ENCODE data around the gene PPA2. TPM values are rescaled to one million over a fixed set of nuclear protein-coding genes. Genes with fewer than 3 reads are reported as not detected.

Gene PPA2
- total RNA-seq, 1 experiment from 2014 or later = 74.5 TPM

DNA sequence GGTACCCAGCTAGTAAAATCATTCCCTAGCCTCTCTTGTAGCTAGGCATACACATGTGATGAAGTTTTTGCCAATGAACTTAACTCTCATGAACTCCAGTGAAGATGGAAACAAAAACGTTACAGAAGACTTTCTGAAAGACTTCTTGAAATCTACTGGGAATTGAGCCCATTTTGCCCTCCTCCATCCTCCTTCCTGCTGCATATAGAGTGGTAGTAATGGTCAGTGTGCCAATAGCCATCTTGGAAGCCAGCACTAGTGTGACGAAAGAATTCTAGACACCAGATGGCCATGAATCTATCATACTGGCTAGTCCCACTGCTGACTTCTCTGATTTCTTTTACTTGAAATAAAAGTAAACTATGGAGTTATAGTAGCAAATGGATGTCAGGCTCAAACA, 30.9 kb upstream of the PPA2 start:
- H3K4me3 ChIP-seq = no peak overlapping the region
- no peak overlapping the region for H3K4me2 ChIP-seq
- H3K27me3 ChIP-seq (ENCODE audit: insufficient read depth, low read depth) = no peaks in the 10 kb centered on the region
- no peak overlapping the region for H2AFZ ChIP-seq
- no peaks in the 10 kb centered on the region for H3K36me3 ChIP-seq (ENCODE audit: low read depth)
- POLR2A ChIA-PET (ENCODE audit: unreplicated experiment) = no interaction called here
- CTCF ChIA-PET = no interaction called here
- no peaks in the 10 kb centered on the region for H3K4me1 ChIP-seq (replicated peaks; ENCODE audit: insufficient read depth)
- BruUV-seq (replicated peaks) = no TSS peak
- intact Hi-C loops (cut with micrococcal nuclease; ENCODE audit: unreplicated experiment) = no loop called here
- DNase-seq = no peak
- H3K79me2 ChIP-seq (ENCODE audit: low read depth) = no peaks in the 10 kb centered on the region
- no peaks in the 10 kb centered on the region for H3K9me2 ChIP-seq (ENCODE audit: insufficient read depth)
- no peaks in the 10 kb centered on the region for H4K20me1 ChIP-seq (ENCODE audit: insufficient read depth)
- H3K27ac ChIP-seq = no peak overlapping the region
- H3K9me3 ChIP-seq (ENCODE audit: insufficient read depth, low read depth) = no peaks in the 10 kb centered on the region
- no peak for TF ChIP-seq EZH2 (IDR thresholded peaks at IDR 0.05; ENCODE audit: low read depth)
- TF ChIP-seq, protein P1, sequence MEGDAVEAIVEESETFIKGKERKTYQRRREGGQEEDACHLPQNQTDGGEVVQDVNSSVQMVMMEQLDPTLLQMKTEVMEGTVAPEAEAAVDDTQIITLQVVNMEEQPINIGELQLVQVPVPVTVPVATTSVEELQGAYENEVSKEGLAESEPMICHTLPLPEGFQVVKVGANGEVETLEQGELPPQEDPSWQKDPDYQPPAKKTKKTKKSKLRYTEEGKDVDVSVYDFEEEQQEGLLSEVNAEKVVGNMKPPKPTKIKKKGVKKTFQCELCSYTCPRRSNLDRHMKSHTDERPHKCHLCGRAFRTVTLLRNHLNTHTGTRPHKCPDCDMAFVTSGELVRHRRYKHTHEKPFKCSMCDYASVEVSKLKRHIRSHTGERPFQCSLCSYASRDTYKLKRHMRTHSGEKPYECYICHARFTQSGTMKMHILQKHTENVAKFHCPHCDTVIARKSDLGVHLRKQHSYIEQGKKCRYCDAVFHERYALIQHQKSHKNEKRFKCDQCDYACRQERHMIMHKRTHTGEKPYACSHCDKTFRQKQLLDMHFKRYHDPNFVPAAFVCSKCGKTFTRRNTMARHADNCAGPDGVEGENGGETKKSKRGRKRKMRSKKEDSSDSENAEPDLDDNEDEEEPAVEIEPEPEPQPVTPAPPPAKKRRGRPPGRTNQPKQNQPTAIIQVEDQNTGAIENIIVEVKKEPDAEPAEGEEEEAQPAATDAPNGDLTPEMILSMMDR (conservative IDR thresholded peaks at IDR 0.05) = no peak
- H3F3A ChIP-seq (ENCODE audit: insufficient read depth, low read depth) = no peaks in the 10 kb centered on the region

DNA sequence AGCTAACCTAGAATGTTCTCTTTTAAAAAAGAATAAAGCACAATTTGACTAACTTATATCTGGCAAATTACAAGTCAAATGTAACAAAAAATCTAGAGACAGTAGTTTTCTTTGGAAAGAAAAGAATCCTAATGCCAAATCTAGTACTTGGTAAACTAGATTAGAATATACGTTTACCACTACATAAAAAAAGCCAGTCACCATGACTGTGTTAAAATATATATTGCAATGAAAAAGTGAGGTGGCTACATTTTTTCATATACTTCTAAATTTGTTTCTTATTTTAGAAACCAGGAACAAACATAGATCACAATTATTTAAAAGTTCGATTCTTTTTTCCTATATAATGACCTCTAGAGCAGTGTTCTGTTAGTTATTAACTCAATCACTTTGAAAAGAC, 29.6 kb upstream of the PPA2 start:
- no peaks in the 10 kb centered on the region for H3K9me3 ChIP-seq (ENCODE audit: insufficient read depth, low read depth)
- POLR2A ChIA-PET (ENCODE audit: unreplicated experiment) = no interaction called here
- no peak overlapping the region for H3K27ac ChIP-seq
- intact Hi-C loops (cut with micrococcal nuclease; ENCODE audit: unreplicated experiment) = no loop called here
- CTCF ChIA-PET = no interaction called here
- no peak overlapping the region for H3K4me2 ChIP-seq
- no TSS peak for BruUV-seq (replicated peaks)
- TF ChIP-seq, protein P1 (conservative IDR thresholded peaks at IDR 0.05) = no peak
- TF ChIP-seq EZH2 (IDR thresholded peaks at IDR 0.05; ENCODE audit: low read depth) = no peak
- H3K9me2 ChIP-seq (ENCODE audit: insufficient read depth) = no peaks in the 10 kb centered on the region
- no peaks in the 10 kb centered on the region for H3K79me2 ChIP-seq (ENCODE audit: low read depth)
- no peak overlapping the region for H2AFZ ChIP-seq
- no peaks in the 10 kb centered on the region for H3F3A ChIP-seq (ENCODE audit: insufficient read depth, low read depth)
- no peaks in the 10 kb centered on the region for H3K36me3 ChIP-seq (ENCODE audit: low read depth)
- H3K4me3 ChIP-seq = no peak overlapping the region
- H3K27me3 ChIP-seq (ENCODE audit: insufficient read depth, low read depth) = no peaks in the 10 kb centered on the region
- no peak for DNase-seq
- no peaks in the 10 kb centered on the region for H4K20me1 ChIP-seq (ENCODE audit: insufficient read depth)
- H3K4me1 ChIP-seq (replicated peaks; ENCODE audit: insufficient read depth) = no peaks in the 10 kb centered on the region

DNA sequence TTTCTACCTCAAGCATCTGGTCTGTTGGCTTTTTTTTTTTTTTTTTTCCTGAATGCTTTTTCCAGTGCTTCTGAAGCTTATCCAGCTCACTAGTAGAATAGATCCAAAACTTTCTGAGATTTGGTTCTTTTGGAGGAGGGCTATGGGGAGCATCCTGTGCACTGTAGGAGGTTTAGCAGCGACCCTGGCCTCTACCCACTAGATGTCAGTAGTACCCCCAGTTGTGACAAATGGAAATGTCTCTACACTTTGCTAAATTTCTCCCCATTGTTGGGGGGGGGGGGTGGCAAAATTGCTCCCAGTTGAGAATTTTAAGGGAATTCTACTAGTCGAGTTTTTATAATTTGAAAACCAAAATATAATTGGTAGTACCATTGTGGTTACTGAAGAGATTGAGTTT, 23.0 kb upstream of the PPA2 start:
- Histone ChIP-seq H3K27me3 (ENCODE audit: insufficient read depth, low read depth) (no peaks in the 10 kb centered on the region), H3K4me2 (no peak overlapping the region), H2AFZ (no peak overlapping the region), H3K36me3 (ENCODE audit: low read depth) (no peaks in the 10 kb centered on the region), H3K4me3 (no peak overlapping the region), H3K27ac (no peak overlapping the region), H3K9me3 (ENCODE audit: insufficient read depth, low read depth) (no peaks in the 10 kb centered on the region), H3F3A (ENCODE audit: insufficient read depth, low read depth) (no peaks in the 10 kb centered on the region), H3K79me2 (ENCODE audit: low read depth) (no peaks in the 10 kb centered on the region), H3K9me2 (ENCODE audit: insufficient read depth) (no peaks in the 10 kb centered on the region), H3K4me1 (replicated peaks; ENCODE audit: insufficient read depth) (no peaks in the 10 kb centered on the region), H4K20me1 (ENCODE audit: insufficient read depth) (no peaks in the 10 kb centered on the region)
- TF ChIP-seq, protein P1 (conservative IDR thresholded peaks at IDR 0.05) = no peak; the same call in 1 of the 2 replicates
- ChIA-PET CTCF (no interaction called here), POLR2A (ENCODE audit: unreplicated experiment) (no interaction called here)
- intact Hi-C loops (cut with micrococcal nuclease; ENCODE audit: unreplicated experiment) = no loop called here
- DNase-seq = no peak
- no TSS peak for BruUV-seq (replicated peaks)
